Esophagus muscularis mucosa (tissue), 4 donors: ENCODE results near the gene GATA1. TPM values are rescaled to one million over a fixed set of nuclear protein-coding genes. Genes with fewer than 3 reads are reported as not detected.

Experiments
- DNase-seq: peaks from one replicate; pipeline ENCODE4 v3.0.0-alpha.2; 2017; ENCODE audit errors: extremely low spot score
- H3K27ac ChIP-seq, 4 donors: fragments of 200-600 bp; sonication (generic); replicated peaks in 1 of 4; 1 replicate in 3 of 4; 2 replicates in 1 of 4; pipeline ENCODE4 v1.5.1; 2016 to 2019; ENCODE audit warnings: mild to moderate bottlenecking in 1 of 4
- H3K27me3 ChIP-seq, 4 donors: fragments of 200-600 bp; sonication (generic); one replicate each; pipeline versions ENCODE4 v1.5.1 to v1.6.0; 2016 to 2019
- H3K36me3 ChIP-seq, 4 donors: fragments of 200-600 bp; sonication (generic); one replicate each; pipeline ENCODE4 v1.5.1; 2016 to 2019
- H3K4me1 ChIP-seq, 4 donors: fragments of 200-600 bp; sonication (generic); one replicate each; pipeline ENCODE4 v1.5.1; 2016 to 2019
- H3K4me3 ChIP-seq, 4 donors: fragments of 200-600 bp; sonication (generic); 1 replicate in 2 of 4; 2 replicates in 2 of 4; pipeline ENCODE4 v1.5.1; 2016 to 2019; ENCODE audit warnings: mild to moderate bottlenecking in 4 of 4, moderate library complexity in 1 of 4
- H3K9me3 ChIP-seq, 4 donors: fragments of 200-600 bp; sonication (generic); 1 replicate in 3 of 4; 2 replicates in 1 of 4; pipeline ENCODE4 v1.5.1; 2016 to 2019
- EP300 ChIP-seq: sonication (generic); formaldehyde crosslinking; IDR thresholded peaks from one replicate; pipeline ENCODE4 v1.6.1; 2017; ENCODE audit warnings: antibody characterized with exemption
- POLR2A ChIP-seq: fragments of 450-650 bp; IDR thresholded peaks from one replicate; pipeline ENCODE4 v1.6.1; 2017; ENCODE audit warnings: antibody characterized with exemption, moderate library complexity, mild to moderate bottlenecking, low read depth
- POLR2AphosphoS5 ChIP-seq, 2 donors: sonication (generic); formaldehyde crosslinking; IDR thresholded peaks; one replicate each; pipeline ENCODE4 v1.6.1; 2017; ENCODE audit warnings: antibody characterized with exemption in 2 of 2
- whole genome bisulfite sequencing: methylation state at CpG from one replicate; pipeline ENCODE4 v1.1.5; 2018; 5-methylcytosine and 5-hydroxymethylcytosine counted together
- intact Hi-C: fragments of 100-400 bp; cut with DNase I; formaldehyde crosslinking; loops from one replicate; pipeline ENCODE4 v1.15.1; 2023
- total RNA-seq, 4 donors: library from RNA; depleted of rRNA; stranded (reverse); fragments of >200 nt; gene quantifications; one replicate each; pipeline versions ENCODE4 v1.1.0 to v1.2.1, GENCODE V29; 2016
- TF ChIP-seq, protein P1 (sequence below), 3 experiments: fragments of 200-600 bp in 2 of 3; fragments of 450-650 bp in 1 of 3; sonication (generic) in 2 of 3; IDR thresholded peaks; one replicate each; pipeline ENCODE4 v1.5.1; 2017 to 2019; ENCODE audit warnings: antibody characterized with exemption in 3 of 3, mild to moderate bottlenecking in 2 of 3, moderate library complexity in 1 of 3

Gene GATA1
- total RNA-seq, 4 donors from 2014 or later, result 0.50 TPM; not detected in 3

DNA sequence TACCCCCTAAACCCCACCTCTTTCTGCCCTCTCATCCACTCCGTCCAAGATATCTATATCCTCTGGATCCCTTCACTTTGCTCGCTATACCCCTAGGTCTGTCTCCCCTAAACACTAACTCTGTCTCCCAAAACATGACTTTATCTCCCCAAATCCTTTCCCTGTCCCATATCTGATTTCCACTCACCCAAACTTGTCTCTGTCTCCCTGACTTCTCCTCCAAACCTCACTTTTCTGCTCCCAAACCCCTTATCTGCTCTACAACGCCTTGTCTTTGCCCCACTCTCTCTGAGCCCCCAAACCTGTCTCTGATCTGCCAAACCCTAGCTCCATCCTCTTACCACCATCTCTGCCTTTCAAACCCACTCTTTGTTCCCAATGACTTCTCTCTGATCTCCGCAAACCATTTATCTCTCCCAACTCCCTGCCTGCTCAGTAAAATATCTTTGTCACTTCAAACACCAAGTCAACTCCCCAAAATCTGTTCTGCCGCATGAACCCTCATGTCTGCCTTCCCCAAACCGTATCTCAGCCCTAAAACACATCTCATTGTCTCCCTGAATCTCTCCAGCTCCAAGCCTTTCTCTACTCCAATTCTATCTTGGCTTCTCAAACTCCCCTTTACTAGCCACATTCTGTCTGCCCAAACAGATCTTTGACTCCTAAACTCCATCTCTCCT lies 575 bp downstream of the GATA1 start:
- no peak for DNase-seq
- no peaks in the 10 kb centered on the region for H3K36me3 ChIP-seq
- intact Hi-C loops, result no loop called here
- H3K4me3 ChIP-seq, result no peak overlapping the region
- H3K9me3 ChIP-seq, result no peaks in the 10 kb centered on the region
- peaks cover 0 to 16% (median 0%) of the 10 kb centered on the region in 4 donors for H3K27me3 ChIP-seq
- H3K4me1 ChIP-seq, result no peaks in the 10 kb centered on the region
- no peak for TF ChIP-seq EP300
- no peak for TF ChIP-seq POLR2AphosphoS5 (IDR thresholded peaks at IDR 0.05)
- no peak for TF ChIP-seq POLR2A
- TF ChIP-seq, protein P1, sequence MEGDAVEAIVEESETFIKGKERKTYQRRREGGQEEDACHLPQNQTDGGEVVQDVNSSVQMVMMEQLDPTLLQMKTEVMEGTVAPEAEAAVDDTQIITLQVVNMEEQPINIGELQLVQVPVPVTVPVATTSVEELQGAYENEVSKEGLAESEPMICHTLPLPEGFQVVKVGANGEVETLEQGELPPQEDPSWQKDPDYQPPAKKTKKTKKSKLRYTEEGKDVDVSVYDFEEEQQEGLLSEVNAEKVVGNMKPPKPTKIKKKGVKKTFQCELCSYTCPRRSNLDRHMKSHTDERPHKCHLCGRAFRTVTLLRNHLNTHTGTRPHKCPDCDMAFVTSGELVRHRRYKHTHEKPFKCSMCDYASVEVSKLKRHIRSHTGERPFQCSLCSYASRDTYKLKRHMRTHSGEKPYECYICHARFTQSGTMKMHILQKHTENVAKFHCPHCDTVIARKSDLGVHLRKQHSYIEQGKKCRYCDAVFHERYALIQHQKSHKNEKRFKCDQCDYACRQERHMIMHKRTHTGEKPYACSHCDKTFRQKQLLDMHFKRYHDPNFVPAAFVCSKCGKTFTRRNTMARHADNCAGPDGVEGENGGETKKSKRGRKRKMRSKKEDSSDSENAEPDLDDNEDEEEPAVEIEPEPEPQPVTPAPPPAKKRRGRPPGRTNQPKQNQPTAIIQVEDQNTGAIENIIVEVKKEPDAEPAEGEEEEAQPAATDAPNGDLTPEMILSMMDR (IDR thresholded peaks at IDR 0.05), result no peak
- H3K27ac ChIP-seq, result no peak overlapping the region
- 62% methylated on average over 6 of the region's 6 CpGs for WGBS

DNA sequence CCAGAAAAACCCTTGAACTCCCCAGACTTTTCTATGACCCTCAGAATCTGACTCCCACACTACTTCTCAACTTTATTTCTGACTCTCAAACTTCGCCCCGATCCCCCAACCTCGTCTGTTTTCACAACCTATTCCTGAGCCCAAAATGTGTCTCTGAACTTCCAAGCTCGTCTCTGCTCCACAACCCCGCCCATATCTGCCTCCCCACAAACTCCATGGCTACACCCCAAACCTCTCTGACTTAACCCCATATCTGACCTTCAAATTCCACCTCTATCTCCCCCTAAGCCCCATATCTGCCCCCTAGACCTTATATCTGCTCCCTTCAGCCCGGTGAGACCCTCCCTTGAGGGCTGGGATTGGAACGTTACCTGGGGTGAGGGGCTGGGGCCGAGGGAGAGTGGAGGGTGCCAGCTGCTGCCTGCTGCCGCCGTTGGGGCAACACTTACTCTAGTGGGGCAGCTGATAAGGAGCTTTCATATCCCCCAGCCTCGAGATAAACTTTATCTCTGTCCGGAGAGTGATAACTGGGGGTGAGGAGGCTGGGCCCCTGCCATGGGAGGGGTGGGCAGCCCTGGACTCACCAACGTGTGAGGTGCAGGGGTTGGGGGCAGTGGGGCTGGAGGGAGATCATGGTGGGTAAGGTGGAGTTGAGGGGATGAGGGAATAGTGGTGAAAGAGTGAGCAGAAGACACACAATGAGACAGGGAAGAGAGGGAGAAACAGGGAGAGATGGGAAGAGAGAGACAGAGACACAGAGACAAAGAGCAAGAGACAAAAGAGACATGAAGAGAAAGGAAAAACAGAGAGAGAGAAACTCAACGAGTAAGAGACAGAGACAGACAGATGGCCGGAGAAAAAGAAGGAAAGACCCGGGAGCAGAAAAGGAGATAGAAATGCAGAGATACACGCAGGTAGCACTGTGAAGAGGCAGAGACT lies 1.4 kb downstream of the GATA1 start:
- peaks cover 0 to 16% (median 0%) of the 10 kb centered on the region in 4 donors for H3K27me3 ChIP-seq
- intact Hi-C loops, result no loop called here
- no peak overlapping the region for H3K4me3 ChIP-seq
- 63% methylated on average over 17 of the region's 17 CpGs for WGBS
- H3K36me3 ChIP-seq, result no peaks in the 10 kb centered on the region
- no peaks in the 10 kb centered on the region for H3K9me3 ChIP-seq
- no peak for DNase-seq
- no peak overlapping the region for H3K27ac ChIP-seq
- TF ChIP-seq, protein P1 (IDR thresholded peaks at IDR 0.05), result no peak
- TF ChIP-seq EP300, result no peak
- no peak for TF ChIP-seq POLR2A
- TF ChIP-seq POLR2AphosphoS5 (IDR thresholded peaks at IDR 0.05), result no peak
- H3K4me1 ChIP-seq, result no peaks in the 10 kb centered on the region

DNA sequence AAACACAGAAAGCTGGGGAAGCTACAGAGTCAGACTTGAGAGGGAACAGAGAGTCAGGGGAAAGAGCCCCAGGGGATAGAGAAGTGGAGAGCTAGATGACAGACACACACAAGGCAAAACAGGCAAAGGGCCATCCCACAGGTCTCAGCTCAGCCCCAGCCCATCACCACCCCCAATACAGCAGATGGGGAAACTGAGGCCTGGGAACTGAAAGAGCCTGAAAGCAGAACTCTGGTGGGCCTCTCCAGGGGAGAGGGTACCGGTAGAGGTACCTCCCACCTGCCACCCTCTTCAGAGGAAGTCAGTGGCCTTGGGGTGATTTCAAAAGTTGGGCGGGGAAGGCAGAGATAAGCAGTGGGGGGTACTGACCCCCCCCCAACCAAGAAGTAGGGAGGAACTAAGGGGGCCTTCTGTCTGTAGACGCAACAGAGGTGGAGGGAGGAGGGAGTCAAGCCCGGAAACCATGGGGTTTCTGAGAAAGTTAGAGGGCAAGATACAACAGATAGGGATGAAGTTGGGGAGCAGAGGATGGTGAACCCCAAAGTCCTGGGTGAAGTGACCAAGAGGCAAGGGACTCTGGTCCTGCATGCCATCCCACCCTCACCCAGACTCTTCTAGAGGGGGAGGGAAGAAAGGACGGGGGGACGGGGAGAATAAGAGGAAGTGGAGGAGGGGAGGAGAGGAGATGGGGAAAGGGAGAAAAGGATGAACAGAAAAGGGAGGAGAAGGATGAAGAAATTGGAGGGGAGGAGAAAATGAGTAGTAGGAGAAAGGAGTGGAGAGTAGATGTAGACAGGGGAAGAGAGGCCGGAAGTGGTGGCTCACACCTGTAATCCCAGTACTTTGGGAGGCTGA lies 3.2 kb downstream of the GATA1 start:
- TF ChIP-seq, protein P1 (IDR thresholded peaks at IDR 0.05), result no peak
- TF ChIP-seq POLR2A (no peak), EP300 (no peak), POLR2AphosphoS5 (IDR thresholded peaks at IDR 0.05) (no peak)
- Histone ChIP-seq H3K4me1 (no peaks in the 10 kb centered on the region), H3K36me3 (no peaks in the 10 kb centered on the region), H3K27ac (no peak overlapping the region), H3K4me3 (no peak overlapping the region), H3K27me3 (peaks cover 0 to 16% (median 0%) of the 10 kb centered on the region in 4 donors), H3K9me3 (no peaks in the 10 kb centered on the region)
- DNase-seq, result no peak
- intact Hi-C loops, result loop anchor here (10.0 kb wide), 1 partner anchor 145 kb away; no protein-coding TSS in a partner anchor
- WGBS, result 68% methylated on average over 7 of the region's 7 CpGs

DNA sequence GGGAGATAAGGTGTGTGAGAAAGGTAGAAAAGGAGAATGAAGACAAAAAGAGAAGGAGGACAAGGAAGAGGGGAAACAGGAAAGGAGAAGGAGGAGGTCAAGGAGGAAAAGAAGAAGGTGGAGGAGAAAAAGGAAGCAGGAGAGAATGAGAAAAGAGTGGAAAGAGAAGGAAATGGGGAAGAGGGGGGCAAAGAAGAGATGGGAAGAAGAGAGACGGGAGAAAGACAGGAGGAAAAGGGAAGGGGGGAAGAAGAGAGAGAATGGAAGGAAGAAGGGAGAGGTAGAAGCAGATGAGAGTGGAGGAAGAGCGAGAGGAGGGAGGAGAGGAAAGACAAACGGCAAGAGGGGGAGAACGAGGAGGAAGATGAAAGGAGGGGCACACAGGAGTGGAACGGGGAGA lies 4.1 kb downstream of the GATA1 start:
- no peaks in the 10 kb centered on the region for H3K9me3 ChIP-seq
- no peak overlapping the region for H3K4me3 ChIP-seq
- no peaks in the 10 kb centered on the region for H3K4me1 ChIP-seq
- intact Hi-C loops, result loop anchor here (10.0 kb wide), 1 partner anchor 146 kb away; no protein-coding TSS in a partner anchor
- 60% methylated on average over 5 of the region's 5 CpGs for WGBS
- no peak overlapping the region for H3K27ac ChIP-seq
- H3K27me3 ChIP-seq, result peaks cover 0 to 16% (median 2%) of the 10 kb centered on the region in 4 donors
- DNase-seq, result no peak
- no peak for TF ChIP-seq POLR2A
- TF ChIP-seq EP300, result no peak
- TF ChIP-seq, protein P1 (IDR thresholded peaks at IDR 0.05), result no peak
- no peak for TF ChIP-seq POLR2AphosphoS5 (IDR thresholded peaks at IDR 0.05)
- no peaks in the 10 kb centered on the region for H3K36me3 ChIP-seq
